ENCODE measurements around the gene MYLK4. TPM values are rescaled to one million over a fixed set of nuclear protein-coding genes. Genes with fewer than 3 reads are reported as not detected.

The MYLK4 gene
- total RNA-seq, 4 donors from 2014 or later, result 0.49 to 1.9 (median 1.0) TPM

GRCh38 chr6:2714111-2714895 is 36.4 kb downstream of the MYLK4 start:
- Histone ChIP-seq H3K27ac (peak overlapping the region in 1 of 4 donors; percentile 40), H3K36me3 (no peaks in the 10 kb centered on the region), H3K4me1 (peaks cover 0 to 21% (median 0%) of the 10 kb centered on the region in 3 donors), H3K9me3 (peaks cover 0 to 17% (median 4%) of the 10 kb centered on the region in 3 donors), H3K27me3 (no peaks in the 10 kb centered on the region), H3K4me3 (no peak overlapping the region)
- intact Hi-C loops (cut with DNase I), result no loop called here
- 40 to 52% methylated on average over 6 to 7 of the region's 7 CpGs for WGBS, 2 donors
- TF ChIP-seq POLR2A (IDR thresholded peaks at IDR 0.05), result no peak
- no peak for TF ChIP-seq CTCF (IDR thresholded peaks at IDR 0.05)
- DNase-seq, result no peak

GRCh38 chr6:2713473-2714110 is 37.1 kb downstream of the MYLK4 start:
- Histone ChIP-seq H3K9me3 (peaks cover 0 to 17% (median 4%) of the 10 kb centered on the region in 3 donors), H3K4me1 (peaks cover 0 to 28% (median 3%) of the 10 kb centered on the region in 3 donors), H3K27me3 (no peaks in the 10 kb centered on the region), H3K27ac (peak overlapping the region in 1 of 4 donors; percentile 40), H3K4me3 (no peak overlapping the region), H3K36me3 (no peaks in the 10 kb centered on the region)
- TF ChIP-seq CTCF (IDR thresholded peaks at IDR 0.05), result no peak
- TF ChIP-seq POLR2A (IDR thresholded peaks at IDR 0.05), result no peak
- 77 to 92% methylated on average over 7 of the region's 8 CpGs for WGBS, 2 donors
- DNase-seq, result no peak
- intact Hi-C loops (cut with DNase I), result no loop called here

GRCh38 chr6:2712102-2712501 is 38.6 kb downstream of the MYLK4 start:
- H3K4me1 ChIP-seq, result peaks cover 0 to 38% (median 3%) of the 10 kb centered on the region in 3 donors
- H3K36me3 ChIP-seq, result no peaks in the 10 kb centered on the region
- H3K27ac ChIP-seq, result no peak overlapping the region
- TF ChIP-seq POLR2A (IDR thresholded peaks at IDR 0.05) (no peak), CTCF (IDR thresholded peaks at IDR 0.05) (no peak)
- no peaks in the 10 kb centered on the region for H3K27me3 ChIP-seq
- no peak for DNase-seq
- H3K9me3 ChIP-seq, result peaks cover 0 to 17% (median 4%) of the 10 kb centered on the region in 3 donors
- intact Hi-C loops (cut with DNase I), result no loop called here
- H3K4me3 ChIP-seq, result no peak overlapping the region
- WGBS, 2 donors, result 75 to 85% methylated on average over 5 of the region's 5 CpGs

- no peak overlapping the region for H3K27ac ChIP-seq
These were observed 40.3 kb downstream of the MYLK4 start for GRCh38 chr6:2710412-2710811.

More at GRCh38 chr6:2710412-2710811, 40.3 kb downstream of the MYLK4 start:
- no peak for DNase-seq
- intact Hi-C loops (cut with DNase I), result no loop called here
- Histone ChIP-seq H3K9me3 (peaks cover 0 to 17% (median 4%) of the 10 kb centered on the region in 3 donors), H3K4me3 (no peak overlapping the region), H3K27me3 (no peaks in the 10 kb centered on the region), H3K36me3 (no peaks in the 10 kb centered on the region), H3K4me1 (peaks cover 0 to 38% (median 3%) of the 10 kb centered on the region in 3 donors)
- TF ChIP-seq CTCF (IDR thresholded peaks at IDR 0.05), result no peak
- TF ChIP-seq POLR2A (IDR thresholded peaks at IDR 0.05), result no peak

All from esophagus squamous epithelium (tissue), 5 donors.